Stimulated activated CD4-positive, alpha-beta T cell treated with anti-CD3 and anti-CD28 coated beads, TNF-alpha, amount 100 ng/mL, for 48 hours (primary cell): ENCODE results near the gene C22orf23.
"Not testable (repeated sequence)": the region's sequence is repeated elsewhere in the genome, so short reads cannot be mapped to it uniquely, and the experiment has no call there.

Experiments used
- DNase-seq, 3 donors: peaks; one replicate each; pipeline ENCODE4 v3.0.0-alpha.2; 2020; ENCODE audit warnings: low read depth in 3 of 3

The C22orf23 gene

DNA sequence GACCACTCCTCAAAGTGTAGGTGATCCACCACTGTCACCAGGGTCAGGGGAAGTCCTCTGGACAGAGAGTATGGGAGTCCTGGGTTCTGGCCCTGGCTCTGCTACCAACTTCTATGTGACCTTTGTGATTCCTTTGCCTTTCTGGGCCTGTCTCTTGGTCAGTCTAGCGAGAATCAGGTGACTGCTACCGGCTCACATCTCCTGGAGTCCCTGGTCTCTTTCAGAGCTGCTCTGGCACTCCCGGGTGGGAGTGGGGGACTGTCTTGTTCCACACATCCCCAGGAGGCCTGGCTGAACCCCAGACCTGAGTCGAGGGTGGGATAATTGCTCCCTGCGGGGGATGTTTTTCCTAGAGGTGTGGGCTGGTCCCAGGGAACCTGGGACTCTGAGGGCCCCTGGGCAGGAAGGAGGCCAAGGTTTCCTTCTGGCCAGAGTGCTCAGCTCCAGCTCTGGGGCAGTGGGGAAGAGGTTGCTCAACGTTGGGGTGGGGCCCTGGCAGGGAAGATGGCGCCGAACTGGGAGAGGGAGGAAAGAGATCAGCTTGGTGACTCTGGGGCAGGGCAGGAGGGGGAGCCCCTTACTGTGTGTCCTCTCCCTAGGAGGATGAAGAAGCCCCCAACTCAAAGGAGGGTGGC lies 28.9 kb upstream of the C22orf23 start:
- DNase-seq = no peak

GRCh38 chr22:37981282-37982011 lies 28.0 kb upstream of the C22orf23 start:
- DNase-seq = no peak

DNA sequence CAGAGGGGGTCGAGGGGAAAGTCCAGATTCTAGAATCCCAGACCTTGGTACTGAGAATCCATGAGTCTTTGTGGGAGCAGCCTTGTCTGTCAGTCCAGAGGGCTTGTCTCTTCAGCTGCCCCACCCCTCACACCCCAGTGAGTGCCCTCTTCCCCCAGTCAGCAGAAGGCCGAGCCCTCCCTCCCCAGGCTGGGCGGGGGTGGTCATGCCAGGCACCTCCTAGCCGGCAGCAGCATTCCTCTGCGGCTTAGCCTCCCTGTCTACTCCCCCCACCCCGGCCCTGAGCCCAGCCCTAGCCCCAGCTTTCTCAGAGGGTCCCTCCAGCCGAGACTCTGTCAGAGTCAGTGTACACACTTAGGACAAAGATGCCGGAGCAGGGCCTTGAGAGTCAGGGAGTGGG lies 26.4 kb upstream of the C22orf23 start:
- DNase-seq = no peak

DNA sequence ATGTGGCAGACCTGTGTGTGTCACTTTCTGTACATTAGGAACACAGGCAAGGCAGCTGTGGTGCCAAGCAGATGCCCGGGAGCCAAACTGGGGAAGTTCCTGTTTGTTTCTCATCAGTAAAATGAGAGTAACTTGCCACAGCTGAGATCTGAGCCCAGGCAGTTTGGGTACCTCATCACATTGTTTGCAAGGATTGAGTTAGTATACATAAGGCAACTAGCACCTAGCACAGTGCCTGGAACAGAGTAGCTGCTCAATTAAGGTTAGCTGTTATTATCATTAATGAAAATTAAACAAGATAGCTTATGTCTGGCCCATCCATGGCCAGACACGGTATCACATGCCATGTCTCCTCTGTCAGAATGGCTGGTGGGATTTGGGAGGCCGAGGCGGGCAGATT lies 23.1 kb upstream of the C22orf23 start:
- no peak for DNase-seq

- DNase-seq = not testable (repeated sequence)
These were observed 22.6 kb upstream of the C22orf23 start for GRCh38 chr22:37976022-37976421.

DNA sequence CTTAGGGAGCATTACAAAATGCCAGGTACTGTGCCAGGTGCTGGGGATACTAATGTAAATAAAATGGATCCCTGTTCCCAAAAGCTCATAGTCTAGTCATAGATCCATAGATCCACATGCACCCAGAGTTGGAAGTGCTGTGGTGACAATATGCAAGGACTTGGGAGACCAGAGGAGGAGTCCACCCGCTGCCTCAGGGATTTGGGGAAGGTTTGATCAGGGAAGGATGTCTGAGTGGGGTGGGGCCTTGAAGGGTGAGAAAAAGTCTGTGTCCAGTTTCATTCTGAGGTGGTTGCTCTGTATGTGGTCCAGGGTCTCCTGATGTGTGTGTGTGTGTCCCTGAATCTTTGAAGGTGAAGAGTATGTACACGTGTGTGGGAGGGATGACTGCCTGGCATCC lies 21.8 kb upstream of the C22orf23 start:
- DNase-seq = no peak

DNA sequence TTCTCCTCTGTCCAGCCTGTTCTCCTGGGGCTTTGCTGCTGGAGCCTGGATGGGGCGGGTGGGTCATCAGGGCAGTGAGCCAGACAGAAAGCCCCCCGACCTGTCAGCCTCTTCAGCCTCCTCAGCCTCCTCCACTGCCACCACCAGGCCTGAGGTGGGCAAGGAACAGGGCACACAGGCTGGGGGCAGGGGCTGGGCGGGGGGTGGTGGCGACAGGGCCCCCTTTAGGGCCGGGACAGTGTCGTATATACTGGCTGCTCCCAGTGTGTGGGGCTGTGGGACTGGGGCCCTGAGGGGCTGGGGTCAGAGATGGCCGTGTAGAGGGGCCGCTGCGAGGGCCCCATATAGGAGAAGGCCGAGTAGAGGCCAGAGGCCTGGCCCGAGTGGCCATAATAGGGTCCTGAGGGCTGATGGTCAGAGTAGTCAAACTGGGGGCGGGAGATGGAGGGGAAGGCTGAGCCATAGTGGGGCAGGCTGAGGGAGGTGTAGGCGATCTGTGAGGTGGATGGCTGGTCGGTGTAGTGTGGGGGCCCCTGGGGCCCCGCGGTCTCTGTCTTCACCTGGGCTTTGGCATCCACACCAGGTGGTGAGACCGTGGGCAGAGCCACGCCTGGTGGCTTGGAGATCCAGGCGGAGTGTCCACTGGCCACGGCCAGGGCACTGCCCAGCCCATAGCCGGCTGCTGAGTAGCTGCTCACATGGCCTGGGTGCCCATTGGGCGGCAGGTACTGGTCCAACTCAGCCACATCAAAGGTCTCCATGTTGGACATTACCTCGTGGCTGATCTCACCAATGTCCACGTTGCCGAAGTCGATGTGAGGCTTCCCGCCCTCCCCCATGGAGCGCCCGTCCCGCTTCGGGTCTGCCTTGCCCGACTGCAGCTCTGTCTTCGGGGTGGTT lies 20.1 kb upstream of the C22orf23 start:
- no peak for DNase-seq

GRCh38 chr22:37972527-37972926 lies 19.1 kb upstream of the C22orf23 start:
- DNase-seq = no peak

DNA sequence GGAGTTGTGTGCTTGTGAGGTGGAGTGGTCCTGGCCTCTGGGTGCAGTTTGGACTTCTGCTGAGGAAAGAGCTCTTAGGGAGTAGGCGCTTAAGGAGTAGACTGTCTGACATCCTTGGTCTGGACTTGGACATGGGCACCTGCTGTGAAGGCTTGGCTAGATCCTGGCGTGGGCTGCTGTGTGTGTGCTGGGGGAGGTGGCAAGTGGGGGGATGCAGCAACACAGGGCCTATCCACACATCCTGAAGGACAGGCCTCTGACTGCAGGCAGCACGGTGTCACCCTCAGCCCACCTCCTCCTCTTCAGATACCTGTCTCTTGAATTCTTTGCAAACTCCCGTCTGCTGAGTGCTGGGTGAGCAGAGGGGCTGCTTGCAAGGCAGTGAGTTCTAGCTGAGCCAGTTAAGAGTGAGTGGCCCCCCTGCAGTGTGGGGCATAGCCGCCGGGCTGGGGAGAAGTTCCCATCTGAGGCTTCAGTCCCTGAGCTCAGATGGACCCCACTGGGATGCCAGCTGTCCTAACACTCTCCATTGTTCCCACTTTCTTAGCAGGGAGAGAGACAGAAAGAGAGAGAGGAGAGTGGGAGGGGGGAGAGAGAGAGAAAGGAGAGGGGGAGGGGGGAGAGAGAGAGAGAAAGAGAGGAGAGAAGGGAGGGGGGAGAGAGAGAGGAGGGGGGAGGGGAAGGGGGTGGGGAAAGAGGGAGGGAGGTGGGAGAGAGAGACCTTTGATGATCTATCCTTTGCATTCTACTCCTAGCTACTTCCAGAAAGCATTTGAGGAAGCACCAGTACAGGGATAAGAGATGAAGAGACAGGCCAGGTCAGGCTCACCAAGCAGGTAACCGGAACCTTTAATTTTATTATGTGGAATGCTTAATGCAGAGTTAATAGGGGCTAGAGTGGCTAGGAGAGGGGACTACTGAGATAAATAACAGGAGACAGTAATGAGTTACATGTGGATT lies 18.4 kb upstream of the C22orf23 start:
- no peak for DNase-seq

DNA sequence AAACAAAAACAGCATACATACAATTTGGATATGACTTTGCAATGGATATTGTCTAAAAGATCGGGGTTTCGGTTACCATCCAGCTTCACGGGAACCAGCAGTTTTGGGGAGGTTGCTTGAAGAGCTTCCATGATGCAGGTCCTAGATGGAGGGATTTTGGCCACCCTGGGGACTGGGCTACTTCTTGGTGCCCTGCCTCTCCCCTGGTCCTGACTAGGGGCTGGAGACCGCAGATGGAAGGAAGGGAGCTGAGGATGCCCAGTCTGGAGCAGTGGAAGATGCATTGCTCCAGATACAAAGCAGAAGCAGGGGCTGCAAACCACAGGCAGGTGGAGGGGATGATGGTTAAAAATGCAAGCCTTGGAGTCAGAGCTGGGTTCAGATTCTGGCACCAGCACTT lies 17.5 kb upstream of the C22orf23 start:
- no peak for DNase-seq

- DNase-seq = no peak
These were observed 15.3 kb upstream of the C22orf23 start for GRCh38 chr22:37968452-37969251.

DNA sequence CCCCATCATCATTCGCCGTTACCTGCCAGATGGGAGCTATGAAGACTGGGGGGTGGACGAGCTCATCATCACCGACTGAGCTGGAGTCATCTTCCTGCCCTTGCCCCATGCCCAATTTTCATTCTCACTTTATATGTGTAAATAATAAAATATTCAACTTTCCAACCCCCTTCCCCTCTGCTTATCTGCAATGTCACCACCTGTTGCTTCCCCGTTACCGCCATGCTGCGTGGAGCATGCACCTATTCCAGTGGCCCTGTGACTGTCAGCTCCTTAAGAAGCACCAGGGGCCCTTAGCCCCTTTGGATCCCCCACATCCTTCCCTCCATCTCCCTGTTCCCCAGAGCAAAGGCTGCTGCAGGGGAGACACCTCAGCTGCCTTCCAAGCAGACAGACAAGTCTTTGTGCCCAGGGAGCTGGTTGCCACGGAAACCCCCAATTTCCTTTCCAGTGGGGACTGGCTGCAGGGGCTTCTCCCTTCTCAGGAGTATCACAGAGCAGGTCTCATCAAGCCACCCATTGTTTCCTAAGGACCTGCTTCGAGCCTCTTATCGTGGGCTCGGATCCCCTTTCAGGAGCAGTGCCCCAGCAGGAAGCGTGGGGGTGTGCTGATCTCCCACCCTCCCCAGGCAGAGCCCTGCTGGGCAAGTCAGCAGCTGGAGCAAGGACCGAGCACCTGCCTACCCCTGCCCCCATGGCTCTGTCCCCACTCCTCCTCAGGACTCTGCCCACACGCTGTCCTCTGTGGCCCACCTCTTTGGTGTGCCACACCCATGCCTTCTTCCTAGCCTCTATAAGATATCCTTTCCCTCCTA lies 14.4 kb upstream of the C22orf23 start:
- no peak for DNase-seq

DNA sequence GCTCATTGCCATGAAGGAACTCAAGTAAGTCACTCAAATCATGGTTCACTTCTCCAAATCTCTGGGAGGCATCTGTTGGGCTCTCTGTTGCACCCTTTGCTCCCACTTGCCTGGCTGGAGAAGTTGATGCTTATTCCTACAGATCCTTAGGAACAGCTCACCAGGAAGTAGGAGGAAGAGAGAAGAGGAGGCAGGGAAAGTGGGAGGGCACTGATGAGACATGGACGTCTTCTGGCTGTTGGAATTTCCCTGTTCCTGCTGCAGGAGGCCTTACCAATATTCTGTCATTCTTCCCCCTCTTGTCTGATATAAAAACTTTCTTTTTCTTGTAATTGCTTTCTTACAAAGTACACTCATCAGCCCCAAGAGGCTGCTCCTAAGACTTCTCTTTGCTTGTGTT lies 13.7 kb upstream of the C22orf23 start:
- no peak for DNase-seq

DNA sequence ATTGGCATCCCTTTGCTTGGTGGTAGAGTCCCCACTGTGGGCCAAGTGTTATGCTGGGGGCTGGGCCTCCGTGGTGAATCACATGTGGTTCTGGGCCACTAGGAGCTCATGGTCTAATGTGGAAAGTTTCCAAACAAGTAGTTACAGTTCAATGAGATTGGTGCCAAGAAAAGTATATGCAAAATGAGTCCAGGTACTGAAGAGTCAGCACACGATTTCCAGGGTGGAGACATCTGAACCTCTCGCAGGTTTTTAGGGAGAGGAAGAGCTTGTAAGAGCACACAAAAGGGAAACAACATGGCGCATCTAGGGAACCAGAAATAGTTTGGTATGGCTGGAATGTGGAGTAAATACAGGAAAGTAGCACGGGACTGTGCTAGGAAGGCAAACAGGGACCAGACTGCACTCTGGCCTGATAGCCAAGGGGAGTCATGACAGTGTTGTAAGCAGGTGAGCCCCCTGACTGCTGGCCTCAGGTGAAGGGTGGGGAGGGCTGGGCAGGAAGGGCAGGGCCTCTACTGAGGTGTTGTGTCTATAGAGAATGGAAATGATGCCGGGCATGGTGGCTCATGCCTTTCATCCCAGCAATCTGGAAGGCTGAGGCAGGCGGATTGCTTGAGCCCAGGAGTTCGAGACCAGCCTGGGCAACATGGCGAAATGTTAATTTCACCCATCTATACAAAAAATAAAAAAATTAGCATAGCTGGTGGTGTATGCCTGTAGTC lies 12.7 kb upstream of the C22orf23 start:
- no peak for DNase-seq

DNA sequence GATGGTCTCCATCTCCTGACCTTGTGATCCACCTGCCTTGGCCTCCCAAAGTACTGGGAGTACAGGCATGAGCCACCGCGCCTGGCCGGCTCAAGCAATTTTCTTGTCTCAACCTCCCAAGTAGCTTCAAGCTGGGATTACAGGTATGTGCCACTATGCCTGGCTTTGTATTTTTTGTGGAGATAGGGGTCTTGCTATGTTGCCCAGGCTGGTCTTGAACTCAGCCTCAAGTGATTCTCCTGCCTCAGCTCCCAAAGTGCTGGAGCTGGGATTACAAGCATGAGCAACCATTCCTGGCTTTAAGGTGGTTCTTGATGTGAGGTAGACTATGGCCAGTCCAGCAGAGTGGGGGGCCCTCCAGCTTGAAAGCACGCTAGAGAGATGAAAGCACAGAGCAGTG lies 7.7 kb upstream of the C22orf23 start:
- no peak for DNase-seq

DNA sequence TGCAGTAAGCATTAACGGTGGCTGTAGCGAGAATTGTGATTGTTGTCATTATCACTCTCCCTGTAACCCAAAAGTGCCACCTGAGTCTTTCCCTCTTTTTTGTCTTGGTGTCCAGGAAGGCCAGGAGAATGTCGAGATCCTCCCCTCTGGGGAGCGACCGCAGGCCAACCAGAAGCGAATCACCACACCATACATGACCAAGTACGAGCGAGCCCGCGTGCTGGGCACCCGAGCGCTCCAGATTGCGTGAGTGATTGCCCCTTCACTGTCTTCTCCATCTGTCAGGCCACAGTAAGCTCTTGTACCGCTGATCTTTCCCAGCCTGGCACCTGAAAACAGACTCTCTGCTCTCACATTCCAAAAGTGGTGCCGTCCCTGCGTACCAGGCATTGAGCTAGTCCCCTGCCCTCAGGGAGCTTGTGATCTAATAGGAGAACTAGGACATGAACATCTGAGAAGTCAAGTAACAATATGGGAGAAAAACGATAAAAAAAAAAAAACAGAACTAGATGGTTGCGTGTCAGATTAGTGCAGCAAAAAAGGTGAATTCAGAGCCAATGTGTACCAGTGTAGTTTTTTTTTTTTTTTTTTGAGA lies 5.9 kb upstream of the C22orf23 start:
- no peak for DNase-seq

DNA sequence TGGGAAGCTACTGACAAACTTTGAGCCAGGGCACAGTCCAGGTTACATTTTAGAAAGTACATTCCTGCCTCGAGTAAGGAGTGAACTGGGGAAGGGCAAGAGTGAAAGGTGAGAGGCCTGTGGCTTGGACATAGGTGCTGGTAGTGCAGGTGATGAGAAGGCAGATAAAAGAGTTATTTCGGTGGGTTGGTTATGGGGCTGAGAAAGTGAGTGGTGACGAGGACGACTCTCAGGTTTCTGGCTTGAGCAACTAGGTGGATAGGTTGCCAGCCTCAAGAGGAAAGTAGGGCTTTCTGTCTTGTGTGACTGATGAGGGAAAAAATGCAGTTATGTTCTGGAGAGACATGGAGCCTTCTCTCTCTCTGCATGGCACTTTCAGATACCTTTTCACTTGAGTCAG lies 3.8 kb upstream of the C22orf23 start:
- no peak for DNase-seq

- DNase-seq = not testable (repeated sequence)
These were observed 2.5 kb upstream of the C22orf23 start for GRCh38 chr22:37955825-37956397.
